HuH-7 (cell line): Measurements from ENCODE around the gene DEF6.

Source experiments
- DNase-seq: peaks from one replicate; pipeline ENCODE4 v3.0.0; 2011; ENCODE audit warnings: low spot score

DEF6 gene

GRCh38 chr6:35343835-35344550, 46.4 kb downstream of the DEF6 start:
- DNase-seq, result no peak

GRCh38 chr6:35351422-35351821, 53.8 kb downstream of the DEF6 start:
- no peak for DNase-seq

GRCh38 chr6:35352735-35353134, 55.1 kb downstream of the DEF6 start:
- no peak for DNase-seq

GRCh38 chr6:35354361-35355135, 56.9 kb downstream of the DEF6 start:
- DNase-seq, result no peak

- DNase-seq, result no peak
Observed at GRCh38 chr6:35356391-35356790, 58.8 kb downstream of the DEF6 start.

- no peak for DNase-seq
Observed at GRCh38 chr6:35357677-35358076, 60.1 kb downstream of the DEF6 start.

- DNase-seq, result no peak
Observed at GRCh38 chr6:35358086-35358485, 60.5 kb downstream of the DEF6 start.

- DNase-seq, result no peak
Observed at GRCh38 chr6:35359346-35359743, 61.7 kb downstream of the DEF6 start.

- DNase-seq, result no peak
Observed at GRCh38 chr6:35359744-35360348, 62.2 kb downstream of the DEF6 start.

GRCh38 chr6:35360349-35361138, 62.9 kb downstream of the DEF6 start:
- peak; percentile 62 for DNase-seq

GRCh38 chr6:35362200-35362599, 64.6 kb downstream of the DEF6 start:
- no peak for DNase-seq

GRCh38 chr6:35363293-35363750, 65.7 kb downstream of the DEF6 start:
- no peak for DNase-seq

GRCh38 chr6:35365594-35366203, 68.1 kb downstream of the DEF6 start:
- no peak for DNase-seq

GRCh38 chr6:35366204-35366596, 68.6 kb downstream of the DEF6 start:
- no peak for DNase-seq

- DNase-seq, result no peak
Observed at GRCh38 chr6:35367646-35368037, 70.0 kb downstream of the DEF6 start.

GRCh38 chr6:35368038-35368887, 70.6 kb downstream of the DEF6 start:
- DNase-seq, result no peak

GRCh38 chr6:35370124-35370741, 72.6 kb downstream of the DEF6 start:
- DNase-seq, result no peak

- no peak for DNase-seq
Observed at GRCh38 chr6:35370785-35371493, 73.3 kb downstream of the DEF6 start.
